ENCODE measurements around the gene GALNTL6.

DNA sequence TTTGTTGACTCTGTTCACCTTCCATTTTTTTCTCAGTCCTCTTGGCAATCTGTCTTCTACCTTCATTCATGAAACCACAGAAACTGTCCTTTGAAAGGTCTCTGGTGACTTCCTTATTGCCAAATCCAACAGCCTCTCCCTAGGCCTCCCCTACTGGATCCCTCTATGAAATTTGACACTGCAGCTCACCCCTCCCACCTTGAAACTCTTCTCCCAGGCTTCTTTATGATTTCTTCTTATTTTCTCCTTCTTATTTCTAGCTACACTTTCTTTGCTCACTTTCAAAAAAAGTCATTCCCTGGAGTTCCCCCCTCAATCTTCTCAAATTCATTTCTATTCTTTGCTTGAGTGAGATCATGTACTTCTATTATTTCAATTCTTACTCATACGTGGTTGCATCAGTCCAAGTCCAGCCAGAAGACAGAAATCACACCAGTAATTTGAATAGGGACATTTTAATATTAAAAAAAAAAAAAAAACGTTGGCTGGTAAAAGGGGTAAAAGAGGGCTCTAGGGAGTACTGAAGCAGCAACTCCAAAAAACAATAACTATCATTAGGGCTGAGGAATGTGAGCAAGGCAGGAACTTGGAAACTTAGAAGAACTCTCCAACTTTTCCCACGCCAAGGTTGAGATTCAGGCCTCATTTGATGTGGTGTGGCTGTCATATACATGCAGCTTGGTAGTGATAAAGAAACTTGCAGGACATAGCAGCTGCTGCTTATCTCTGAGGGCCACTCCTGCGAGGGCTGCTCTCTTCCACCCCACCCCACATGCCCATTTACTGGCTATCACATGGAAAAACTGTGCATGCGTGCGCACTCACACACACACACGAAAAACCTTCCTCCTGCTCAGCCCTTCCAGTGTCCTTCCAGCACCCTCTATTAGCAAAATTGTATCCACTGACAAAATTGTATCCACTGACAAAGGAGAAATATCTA, 1185.6 kb downstream of the GALNTL6 start:
- TF ChIP-seq, protein P1, sequence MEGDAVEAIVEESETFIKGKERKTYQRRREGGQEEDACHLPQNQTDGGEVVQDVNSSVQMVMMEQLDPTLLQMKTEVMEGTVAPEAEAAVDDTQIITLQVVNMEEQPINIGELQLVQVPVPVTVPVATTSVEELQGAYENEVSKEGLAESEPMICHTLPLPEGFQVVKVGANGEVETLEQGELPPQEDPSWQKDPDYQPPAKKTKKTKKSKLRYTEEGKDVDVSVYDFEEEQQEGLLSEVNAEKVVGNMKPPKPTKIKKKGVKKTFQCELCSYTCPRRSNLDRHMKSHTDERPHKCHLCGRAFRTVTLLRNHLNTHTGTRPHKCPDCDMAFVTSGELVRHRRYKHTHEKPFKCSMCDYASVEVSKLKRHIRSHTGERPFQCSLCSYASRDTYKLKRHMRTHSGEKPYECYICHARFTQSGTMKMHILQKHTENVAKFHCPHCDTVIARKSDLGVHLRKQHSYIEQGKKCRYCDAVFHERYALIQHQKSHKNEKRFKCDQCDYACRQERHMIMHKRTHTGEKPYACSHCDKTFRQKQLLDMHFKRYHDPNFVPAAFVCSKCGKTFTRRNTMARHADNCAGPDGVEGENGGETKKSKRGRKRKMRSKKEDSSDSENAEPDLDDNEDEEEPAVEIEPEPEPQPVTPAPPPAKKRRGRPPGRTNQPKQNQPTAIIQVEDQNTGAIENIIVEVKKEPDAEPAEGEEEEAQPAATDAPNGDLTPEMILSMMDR (IDR thresholded peaks at IDR 0.05): no peak
- no peak for TF ChIP-seq POLR2A (IDR thresholded peaks at IDR 0.05)

Data from testis (tissue), 2 donors.